NB4 (cell line): Measurements from ENCODE around the gene TCP1.

Experiments used
- CTCF ChIP-seq: IDR thresholded peaks from one replicate; pipeline ENCODE4 v1.5.1; 2012; ENCODE audit warnings: low read depth, low read length
- MAX ChIP-seq: IDR thresholded peaks from 2 replicates; pipeline ENCODE4 v1.6.1; 2011; ENCODE audit warnings: low read depth, low read length
- MYC ChIP-seq: IDR thresholded peaks from 2 replicates; pipeline ENCODE4 v1.6.1; 2011; ENCODE audit warnings: low read depth, low read length
- POLR2A ChIP-seq: IDR thresholded peaks from 2 replicates; pipeline ENCODE4 v1.6.1; 2011; ENCODE audit warnings: mild to moderate bottlenecking; ENCODE audit not compliant: insufficient read length; ENCODE audit errors: extremely low read depth

GRCh38 chr6:159790956-159791598, 1.7 kb upstream of the TCP1 start:
- TF ChIP-seq CTCF (no peak), POLR2A (no peak), MAX (no peak), MYC (no peak)
